H1 (cell line): ENCODE measurements around the gene PRSS22. TPM values are rescaled to one million over a fixed set of nuclear protein-coding genes. Genes with fewer than 3 reads are reported as not detected.

Source experiments
- CTCF ChIA-PET: fragments of 300-600 bp; sonication (Branson Sonifier 250); formaldehyde crosslinking; loops from one replicate; lab custom pipeline; 2021; ENCODE audit not compliant: partially characterized antibody; lab: Charles Lee
- POLR2A ChIA-PET: fragments of 300-600 bp; sonication (Branson Sonifier 250); formaldehyde crosslinking; loops from one replicate; lab custom pipeline; 2021; ENCODE audit warnings: inconsistent platforms; ENCODE audit not compliant: partially characterized antibody; lab: Charles Lee
- DNase-seq, 2 experiments: peaks; one replicate each; pipeline versions ENCODE4 v3.0.0 to v3.0.0-alpha.2; 2010 to 2022; ENCODE audit warnings: low spot score in 2 of 2, low read depth in 1 of 2, mixed read lengths in 1 of 2
- FAIRE-seq: peaks from 2 replicates; lab custom pipeline; 2011; peaks lifted over from hg19 to GRCh38; lab: Jason Lieb, UNC
- H2AFZ ChIP-seq: 2 replicates; pipeline ENCODE4 v1.8.1; 2012; ENCODE audit warnings: low read length, inconsistent platforms
- H2AK5ac ChIP-seq: 2 replicates; pipeline ENCODE4 v1.6.1; 2013; ENCODE audit warnings: low read depth, low read length
- H2BK120ac ChIP-seq: replicated peaks from 2 replicates; pipeline ENCODE3; 2013; ENCODE audit warnings: low read depth, low read length, inconsistent platforms
- H2BK12ac ChIP-seq: 2 replicates; pipeline ENCODE4 v1.6.1; 2013; ENCODE audit warnings: low read depth, low read length
- H2BK15ac ChIP-seq: 2 replicates; pipeline ENCODE4 v1.6.1; 2013; ENCODE audit warnings: low read length
- H2BK20ac ChIP-seq: 2 replicates; pipeline ENCODE4 v1.6.1; 2013; ENCODE audit warnings: low read length
- H2BK5ac ChIP-seq: 2 replicates; pipeline ENCODE4 v1.6.1; 2013; ENCODE audit warnings: low read depth, low read length
- H3K14ac ChIP-seq: 2 replicates; pipeline ENCODE4 v1.6.1; 2013; ENCODE audit warnings: inconsistent platforms; ENCODE audit not compliant: insufficient read length
- H3K18ac ChIP-seq: 2 replicates; pipeline ENCODE4 v1.6.1; 2013; ENCODE audit warnings: low read length; ENCODE audit errors: extremely low read depth
- H3K23ac ChIP-seq: 2 replicates; pipeline ENCODE4 v1.6.1; 2013; ENCODE audit warnings: inconsistent platforms; ENCODE audit not compliant: insufficient read length
- H3K23me2 ChIP-seq: 2 replicates; pipeline ENCODE4 v1.6.1; 2013; ENCODE audit warnings: low read depth, low read length
- H3K27ac ChIP-seq: 2 replicates; pipeline ENCODE4 v1.6.1; 2011; ENCODE audit warnings: low read depth, low read length, inconsistent platforms
- H3K27me3 ChIP-seq, 4 experiments: replicated peaks in 1 of 4; 1 replicate in 1 of 4; 2 replicates in 3 of 4; pipeline versions ENCODE4 v1.6.1 to v1.8.1; 2011 to 2013; ENCODE audit warnings: low read length in 3 of 4, mild to moderate bottlenecking in 3 of 4, inconsistent platforms in 2 of 4, mixed read lengths in 2 of 4, moderate library complexity in 1 of 4; ENCODE audit not compliant: control insufficient read depth in 3 of 4, insufficient read depth in 3 of 4; ENCODE audit errors: extremely low read depth in 1 of 4
- H3K36me3 ChIP-seq, 4 experiments: 2 replicates each; pipeline versions ENCODE4 v1.6.1 to v1.8.1; 2011 to 2013; ENCODE audit warnings: mild to moderate bottlenecking in 4 of 4, low read length in 3 of 4, moderate library complexity in 2 of 4, control low read depth in 1 of 4, inconsistent platforms in 1 of 4; ENCODE audit not compliant: insufficient read depth in 4 of 4, control insufficient read depth in 2 of 4
- H3K4ac ChIP-seq: replicated peaks from 2 replicates; pipeline ENCODE3; 2013; ENCODE audit warnings: low read length, low read depth, mixed read lengths, inconsistent platforms; ENCODE audit not compliant: insufficient read length
- H3K4me1 ChIP-seq, 4 experiments: replicated peaks in 1 of 4; 1 replicate in 1 of 4; 2 replicates in 3 of 4; pipeline versions ENCODE4 v1.6.1 to v1.8.1; 2011 to 2013; ENCODE audit warnings: low read length in 3 of 4, inconsistent platforms in 2 of 4, mixed read lengths in 1 of 4; ENCODE audit not compliant: insufficient read depth in 4 of 4, control insufficient read depth in 3 of 4
- H3K4me2 ChIP-seq, 2 experiments: 2 replicates each; pipeline versions ENCODE4 v1.6.1 to v1.8.1; 2011 to 2013; ENCODE audit warnings: low read depth in 2 of 2, low read length in 2 of 2, control low read depth in 1 of 2, inconsistent platforms in 1 of 2, mild to moderate bottlenecking in 1 of 2; ENCODE audit not compliant: insufficient read depth in 1 of 2
- H3K4me3 ChIP-seq, 4 experiments: fragments of 200-600, 300-600 bp in 1 of 4; sonication (generic), shearing (Covaris generic), sonication (Bioruptor Twin) in 1 of 4; 2 replicates each; pipeline versions ENCODE4 v1.5.1 to v1.8.1; 2011 to 2016; ENCODE audit warnings: low read length in 4 of 4, low read depth in 3 of 4, control low read depth in 2 of 4, inconsistent platforms in 2 of 4, mild to moderate bottlenecking in 2 of 4, mixed read lengths in 1 of 4, moderate library complexity in 1 of 4; ENCODE audit not compliant: insufficient read depth in 2 of 4; ENCODE audit errors: extremely low read depth in 1 of 4
- H3K56ac ChIP-seq: replicated peaks from 2 replicates; pipeline ENCODE3; 2013; ENCODE audit warnings: low read depth, mild to moderate bottlenecking, mixed read lengths, low read length, inconsistent platforms; ENCODE audit not compliant: insufficient read length
- H3K79me1 ChIP-seq: 2 replicates; pipeline ENCODE4 v1.6.1; 2013; ENCODE audit warnings: low read depth, low read length, control low read depth
- H3K79me2 ChIP-seq, 2 experiments: 2 replicates each; pipeline versions ENCODE4 v1.6.1 to v1.8.1; 2012 to 2013; ENCODE audit warnings: low read length in 2 of 2, mild to moderate bottlenecking in 2 of 2, inconsistent platforms in 1 of 2; ENCODE audit not compliant: insufficient read depth in 2 of 2, control insufficient read depth in 1 of 2
- H3K9ac ChIP-seq, 4 experiments: replicated peaks in 1 of 4; 1 replicate in 1 of 4; 2 replicates in 3 of 4; pipeline versions ENCODE4 v1.6.1 to v1.8.1; 2011 to 2013; ENCODE audit warnings: low read depth in 3 of 4, low read length in 3 of 4, control low read depth in 2 of 4, mild to moderate bottlenecking in 2 of 4, moderate library complexity in 2 of 4, inconsistent platforms in 1 of 4; ENCODE audit errors: extremely low read depth in 1 of 4
- H3K9me3 ChIP-seq, 2 experiments: 2 replicates each; pipeline versions ENCODE4 v1.6.1 to v1.8.1; 2012 to 2013; ENCODE audit warnings: mild to moderate bottlenecking in 2 of 2, moderate library complexity in 2 of 2, control low read depth in 1 of 2, inconsistent platforms in 1 of 2, low read depth in 1 of 2, low read length in 1 of 2, mixed read lengths in 1 of 2; ENCODE audit not compliant: insufficient read depth in 2 of 2
- H4K20me1 ChIP-seq, 2 experiments: replicated peaks in 1 of 2; 2 replicates each; pipeline versions ENCODE3 to v1.8.1; 2011 to 2013; ENCODE audit warnings: inconsistent platforms in 2 of 2, low read length in 2 of 2, mild to moderate bottlenecking in 1 of 2; ENCODE audit not compliant: insufficient read depth in 2 of 2, control insufficient read depth in 1 of 2
- H4K5ac ChIP-seq: 2 replicates; pipeline ENCODE4 v1.6.1; 2013; ENCODE audit warnings: low read length, low read depth, mixed read lengths, inconsistent platforms; ENCODE audit not compliant: insufficient read length
- H4K8ac ChIP-seq: 2 replicates; pipeline ENCODE4 v1.8.0; 2013; ENCODE audit warnings: mild to moderate bottlenecking, moderate library complexity, low read length, inconsistent platforms; ENCODE audit not compliant: insufficient read depth; ENCODE audit errors: extremely low read depth
- H4K91ac ChIP-seq: replicated peaks from 2 replicates; pipeline ENCODE3; 2013; ENCODE audit warnings: low read length, mixed read lengths, inconsistent platforms; ENCODE audit not compliant: insufficient read length
- BCL11A ChIP-seq, 2 experiments: IDR thresholded peaks; one replicate each; pipeline ENCODE4 v1.6.1; 2011; ENCODE audit warnings: low read depth in 2 of 2, low read length in 2 of 2, mild to moderate bottlenecking in 2 of 2
- RBBP5 ChIP-seq: IDR thresholded peaks from 2 replicates; pipeline ENCODE4 v1.7.1; 2012; ENCODE audit warnings: low read depth, mild to moderate bottlenecking, inconsistent platforms, low read length, moderate library complexity, borderline replicate concordance
- SIN3A ChIP-seq, 2 experiments: IDR thresholded peaks in 1 of 2; conservative IDR thresholded peaks in 1 of 2; 2 replicates each; pipeline ENCODE4 v1.6.1; 2011 to 2012; ENCODE audit warnings: low read length in 2 of 2, improper control_type of control experiment in 1 of 2, low read depth in 1 of 2, mild to moderate bottlenecking in 1 of 2
- SP2 ChIP-seq: IDR thresholded peaks from 2 replicates; pipeline ENCODE4 v1.6.1; 2012; ENCODE audit warnings: mild to moderate bottlenecking, low read length, inconsistent platforms
- WGBS, 2 experiments: shearing (Covaris generic) in 1 of 2; methylation state at CpG; one replicate each; pipeline versions ENCODE4 v1.1.6 to v1.1.7; 2013 to 2015; ENCODE audit warnings: low lambda C conversion rate in 2 of 2, mixed read lengths in 2 of 2, inconsistent platforms in 1 of 2, low coverage in 1 of 2, missing lambda C conversion rate in 1 of 2; ENCODE audit not compliant: insufficient replicate concordance in 2 of 2, insufficient coverage in 1 of 2, insufficient read length in 1 of 2; ENCODE audit errors: extremely low coverage in 1 of 2, missing lambda C conversion rate in 1 of 2; 5-methylcytosine and 5-hydroxymethylcytosine counted together
- polyA plus RNA-seq, 7 experiments: library from polyadenylated mRNA; depleted of rRNA in 3 of 7; stranded (reverse) in 5 of 7; unstranded in 2 of 7; fragments of >200 nt in 5 of 7; fragments of 200-250 nt in 2 of 7; gene quantifications; 1 replicate in 5 of 7; 2 replicates in 1 of 7; 4 replicates in 1 of 7; pipeline versions ENCODE4 v1.2.1 to v1.2.3, GENCODE V29; 2011 to 2013; ENCODE audit warnings: missing spikeins in 2 of 7, mixed read lengths in 2 of 7
- total RNA-seq: library from RNA; stranded (reverse); fragmentation: NEBNext Ultra II Directional; extraction: Animal tissue kit (Norgen Biotek cat#: 25700); gene quantifications from 2 replicates; pipeline ENCODE4 v1.2.1, GENCODE V29; 2021
- TF ChIP-seq, protein P1 (sequence below): IDR thresholded peaks from 2 replicates; pipeline ENCODE4 v1.6.1; 2011; ENCODE audit warnings: low read length, improper control_type of control experiment

PRSS22 gene
- total and polyA plus RNA-seq, 2 of the 8 experiments (the other 6 are each of a cell fraction or from before 2014, with no cell fraction given), result 4.0 to 4.4 TPM

DNA sequence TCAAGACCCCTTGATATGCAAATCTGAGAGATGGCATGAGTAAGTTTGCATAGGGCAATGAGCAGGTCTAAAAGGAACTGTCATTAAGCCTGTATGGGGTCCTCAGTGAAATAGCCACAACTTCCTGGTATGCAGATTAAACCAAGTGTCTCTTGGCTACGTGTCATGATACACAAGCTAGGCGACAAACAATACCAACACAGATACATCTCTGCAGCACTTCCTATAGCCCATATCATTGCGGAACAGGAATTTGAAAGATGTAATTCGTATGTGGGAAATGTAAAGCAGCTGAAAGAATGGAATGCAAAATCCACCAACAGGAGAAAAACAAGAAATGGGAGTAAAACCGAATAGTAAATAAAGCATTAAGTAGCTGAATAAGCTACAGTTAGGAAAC lies 12.9 kb downstream of the PRSS22 start:
- Histone ChIP-seq H2AK5ac (no peak overlapping the region), H3K23ac (no peak overlapping the region), H3K18ac (no peak overlapping the region), H4K91ac (no peak overlapping the region), H3K14ac (no peak overlapping the region), H4K20me1 (no peaks in the 10 kb centered on the region), H3K9ac (no peak overlapping the region), H3K27me3 (peaks cover 0 to 10% (median 6%) of the 10 kb centered on the region in 4 experiments; a peak in 4 of 7 replicates), H3K27ac (no peak overlapping the region), H2BK15ac (no peak overlapping the region), H4K8ac (no peak overlapping the region), H3K36me3 (no peaks in the 10 kb centered on the region), H2BK5ac (no peak overlapping the region), H2BK12ac (no peak overlapping the region), H2BK120ac (no peak overlapping the region), H3K56ac (no peak overlapping the region), H3K4ac (no peak overlapping the region), H4K5ac (no peak overlapping the region), H3K79me1 (no peaks in the 10 kb centered on the region), H2BK20ac (no peak overlapping the region), H3K79me2 (no peaks in the 10 kb centered on the region), H3K4me3 (no peak overlapping the region), H3K4me1 (peaks cover 0 to 3% (median 1%) of the 10 kb centered on the region in 4 experiments; a peak in 2 of 7 replicates), H2AFZ (no peak overlapping the region), H3K4me2 (no peak overlapping the region), H3K23me2 (no peaks in the 10 kb centered on the region), H3K9me3 (no peaks in the 10 kb centered on the region)
- DNase-seq (no peak), FAIRE-seq (peak; percentile 19)
- WGBS, 2 experiments, result 78% methylated on average over 5 of the region's 5 CpGs; no CpG with 5 or more reads in 1 of the 2 experiments
- POLR2A ChIA-PET, result interaction anchor here (0.5 to 0.9 kb wide), 2 partner anchors 51 to 67 kb away, joined by 3 to 4 read pairs; no protein-coding TSS in a partner anchor
- no peak for TF ChIP-seq RBBP5
- TF ChIP-seq, protein P1, sequence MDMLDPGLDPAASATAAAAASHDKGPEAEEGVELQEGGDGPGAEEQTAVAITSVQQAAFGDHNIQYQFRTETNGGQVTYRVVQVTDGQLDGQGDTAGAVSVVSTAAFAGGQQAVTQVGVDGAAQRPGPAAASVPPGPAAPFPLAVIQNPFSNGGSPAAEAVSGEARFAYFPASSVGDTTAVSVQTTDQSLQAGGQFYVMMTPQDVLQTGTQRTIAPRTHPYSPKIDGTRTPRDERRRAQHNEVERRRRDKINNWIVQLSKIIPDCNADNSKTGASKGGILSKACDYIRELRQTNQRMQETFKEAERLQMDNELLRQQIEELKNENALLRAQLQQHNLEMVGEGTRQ, result no peak
- no peak for TF ChIP-seq SP2
- TF ChIP-seq SIN3A (conservative IDR thresholded peaks at IDR 0.05 in 1 of 2, IDR thresholded peaks at IDR 0.05 in 1 of 2; ENCODE audit: low read depth in 1 of 2, low read length in 2 of 2), result no peak
- no peak for TF ChIP-seq BCL11A (IDR thresholded peaks at IDR 0.05; ENCODE audit: low read depth in 2 of 2, low read length in 2 of 2)
- CTCF ChIA-PET, result interaction anchor here (0.5 to 4.9 kb wide), 6 partner anchors 10 to 83 kb away, joined by 3 to 49 read pairs (median 6); no protein-coding TSS in a partner anchor
